GM12872 (cell line): Measurements from ENCODE around the gene MAPK14.

ENCODE experiments used
- TF ChIP-seq, protein P1 (sequence below): IDR thresholded peaks from 3 replicates; pipeline ENCODE4 v1.5.1; 2011; ENCODE audit warnings: low read depth, mild to moderate bottlenecking, low read length, moderate library complexity; ENCODE audit not compliant: insufficient read depth

The MAPK14 gene

GRCh38 chr6:36027501-36028087 is at the start of gene MAPK14:
Gene MAPK14 (plus strand): TSS chr6:36027808. CDS start chr6:36028158, 350 bp downstream.
- TF ChIP-seq, protein P1, sequence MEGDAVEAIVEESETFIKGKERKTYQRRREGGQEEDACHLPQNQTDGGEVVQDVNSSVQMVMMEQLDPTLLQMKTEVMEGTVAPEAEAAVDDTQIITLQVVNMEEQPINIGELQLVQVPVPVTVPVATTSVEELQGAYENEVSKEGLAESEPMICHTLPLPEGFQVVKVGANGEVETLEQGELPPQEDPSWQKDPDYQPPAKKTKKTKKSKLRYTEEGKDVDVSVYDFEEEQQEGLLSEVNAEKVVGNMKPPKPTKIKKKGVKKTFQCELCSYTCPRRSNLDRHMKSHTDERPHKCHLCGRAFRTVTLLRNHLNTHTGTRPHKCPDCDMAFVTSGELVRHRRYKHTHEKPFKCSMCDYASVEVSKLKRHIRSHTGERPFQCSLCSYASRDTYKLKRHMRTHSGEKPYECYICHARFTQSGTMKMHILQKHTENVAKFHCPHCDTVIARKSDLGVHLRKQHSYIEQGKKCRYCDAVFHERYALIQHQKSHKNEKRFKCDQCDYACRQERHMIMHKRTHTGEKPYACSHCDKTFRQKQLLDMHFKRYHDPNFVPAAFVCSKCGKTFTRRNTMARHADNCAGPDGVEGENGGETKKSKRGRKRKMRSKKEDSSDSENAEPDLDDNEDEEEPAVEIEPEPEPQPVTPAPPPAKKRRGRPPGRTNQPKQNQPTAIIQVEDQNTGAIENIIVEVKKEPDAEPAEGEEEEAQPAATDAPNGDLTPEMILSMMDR, result peak; percentile 92

DNA sequence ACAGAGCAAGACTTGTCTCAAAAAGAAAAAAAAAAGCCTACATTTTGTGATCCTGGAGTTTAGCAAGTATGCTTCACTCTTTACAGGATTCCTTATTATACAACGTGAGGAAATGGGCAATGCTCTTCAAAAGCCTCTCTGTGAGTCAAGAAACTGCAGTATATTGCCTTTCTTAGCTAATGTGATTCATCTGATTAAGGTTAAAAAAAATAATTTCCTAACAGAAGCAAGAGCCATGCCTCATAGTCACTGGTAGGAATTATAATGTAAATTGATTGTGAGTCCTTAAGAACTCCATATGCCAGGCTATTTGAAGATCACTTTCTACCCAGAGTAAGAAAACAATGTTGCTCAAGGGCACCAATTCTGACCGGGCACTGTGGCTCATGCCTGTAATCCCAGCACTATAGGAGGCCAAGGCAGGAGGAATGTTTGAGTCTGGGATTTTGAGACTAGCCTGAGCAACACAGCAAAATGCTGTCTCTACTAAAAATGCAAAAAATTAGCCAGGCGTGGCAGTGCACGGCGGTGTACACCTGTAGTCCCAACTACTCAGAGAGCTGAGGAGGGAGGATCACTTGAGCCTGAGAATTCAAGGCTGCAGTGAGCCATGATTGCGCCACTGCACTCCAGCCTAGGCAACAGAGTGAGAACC is 46.5 kb upstream of the MAPK14 start:
- TF ChIP-seq, protein P1, result no peak

DNA sequence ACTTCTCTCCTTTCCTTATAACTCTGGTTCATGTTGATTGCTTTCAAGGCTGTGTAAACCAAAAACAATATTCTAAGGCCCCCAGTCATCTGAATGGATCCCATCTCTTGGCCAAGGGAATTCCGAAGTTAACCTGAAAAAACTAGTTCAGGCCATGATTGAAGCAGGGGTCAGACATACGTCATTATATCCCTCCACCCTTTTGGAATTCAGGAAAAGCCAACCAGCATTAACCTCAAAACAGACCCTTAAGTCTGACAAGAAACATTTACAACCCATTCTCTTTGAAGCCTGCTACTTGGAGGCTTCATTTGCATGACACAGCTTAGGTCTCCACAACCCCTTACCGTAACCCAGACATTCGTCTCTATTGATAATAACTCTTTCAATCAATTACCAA is 42.9 kb upstream of the MAPK14 start:
- TF ChIP-seq, protein P1, result no peak

DNA sequence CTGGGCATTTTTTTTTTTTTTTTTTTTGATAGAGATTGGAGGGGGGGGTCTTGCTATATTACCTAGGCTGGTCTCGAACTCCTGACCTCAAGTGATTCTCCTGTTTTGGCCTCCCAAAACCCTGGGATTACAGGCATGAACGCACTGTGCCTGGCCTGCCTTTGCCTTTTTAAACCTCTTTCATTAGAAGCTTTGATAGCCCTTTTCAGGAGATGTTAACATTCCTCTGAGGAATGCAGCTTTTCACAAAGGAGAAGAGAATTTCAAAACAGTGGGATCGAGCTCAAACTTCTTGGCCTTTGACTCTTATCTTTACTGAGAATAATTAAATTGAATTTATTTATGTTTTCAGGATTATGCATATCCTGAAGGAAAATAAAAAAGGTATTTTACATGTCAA is 34.5 kb upstream of the MAPK14 start:
- TF ChIP-seq, protein P1, result no peak

GRCh38 chr6:36000451-36000850 is 27.2 kb upstream of the MAPK14 start:
- TF ChIP-seq, protein P1, result no peak

DNA sequence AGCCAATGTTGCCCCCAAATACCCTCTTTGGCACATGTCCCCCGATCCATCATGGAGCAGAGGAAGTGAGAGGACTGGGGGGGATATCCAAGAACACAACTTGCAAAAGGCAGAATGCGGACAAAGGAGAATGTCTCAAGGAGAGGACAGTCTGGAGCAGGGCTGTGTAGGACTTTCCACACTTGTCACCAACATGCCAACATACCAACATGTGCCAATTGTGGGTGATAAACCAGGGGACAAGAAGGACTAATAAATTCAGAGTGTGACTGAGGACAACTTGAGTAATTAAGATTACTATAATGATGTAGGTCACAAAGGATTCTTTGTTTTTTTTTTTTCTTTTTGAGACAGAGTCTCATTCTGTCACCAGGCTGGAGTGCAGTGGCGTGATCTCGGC is 11.9 kb upstream of the MAPK14 start:
- TF ChIP-seq, protein P1, result no peak

DNA sequence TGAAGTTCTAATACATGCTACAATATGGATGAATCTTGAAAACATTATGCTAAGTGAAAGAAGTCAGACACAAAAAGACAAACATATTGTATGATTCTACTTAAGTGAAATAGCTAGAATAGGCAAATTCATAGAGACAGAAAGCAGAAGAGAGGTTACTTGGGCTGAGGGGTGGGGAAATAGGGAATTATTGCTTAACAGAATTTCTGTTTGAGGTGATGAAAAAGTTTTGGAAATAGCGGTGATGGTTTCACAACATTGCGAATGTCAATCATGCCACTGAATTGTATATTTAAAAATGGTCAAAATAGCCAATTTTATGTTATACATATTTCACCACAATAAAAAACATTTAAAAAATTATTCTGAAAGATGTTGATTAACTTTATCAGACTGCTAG is 9.3 kb upstream of the MAPK14 start:
- TF ChIP-seq, protein P1, result no peak
